Raji (cell line): ENCODE data around the gene CST5.

Experiments
- POLR2A ChIP-seq: IDR thresholded peaks from 2 replicates; pipeline ENCODE4 v1.6.1; 2011; ENCODE audit warnings: low read depth, low read length, control low read depth; ENCODE audit not compliant: insufficient read depth

The CST5 gene

DNA sequence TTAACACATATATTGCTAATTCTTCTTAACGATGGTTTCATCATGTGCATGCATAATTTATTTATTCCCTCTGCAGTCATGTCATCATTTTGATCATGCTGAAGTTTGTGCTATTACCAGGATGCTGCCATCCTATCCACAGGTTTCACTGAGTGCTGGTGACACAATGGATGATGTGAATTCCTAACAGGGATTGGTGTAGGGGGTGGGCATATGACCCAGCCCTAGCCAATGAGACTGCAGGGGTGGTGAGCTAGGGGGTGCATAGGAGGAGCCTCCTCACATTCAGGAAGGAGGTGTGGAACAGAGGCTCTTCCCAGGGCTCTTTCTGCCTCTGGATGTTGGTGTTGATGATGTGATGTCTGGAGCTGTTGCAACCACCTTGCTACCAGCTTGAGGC, 7.5 kb downstream of the CST5 start:
- TF ChIP-seq POLR2A, result no peak

- TF ChIP-seq POLR2A, result no peak
These were observed 9.1 kb downstream of the CST5 start for GRCh38 chr20:23870461-23870860.

GRCh38 chr20:23869520-23869919, 10.0 kb downstream of the CST5 start:
- TF ChIP-seq POLR2A, result no peak

DNA sequence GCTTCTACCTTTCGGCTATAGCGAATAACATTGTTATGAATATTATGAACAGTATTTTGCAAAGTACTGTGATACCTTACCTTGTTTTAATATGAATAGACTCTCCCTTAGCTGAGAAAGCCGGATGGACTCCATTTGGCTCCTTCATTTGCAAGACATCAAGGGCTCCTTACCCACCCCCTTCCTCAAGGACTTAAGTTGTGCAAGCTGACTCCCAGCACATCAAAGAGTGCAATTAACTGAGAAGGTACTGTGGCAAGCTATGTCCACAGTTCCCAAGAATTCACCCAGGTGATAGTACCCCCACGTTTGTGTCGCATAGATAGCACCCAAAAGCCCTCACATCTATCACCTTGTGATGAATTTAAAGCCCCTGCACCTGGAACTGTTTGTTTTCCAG, 11.2 kb downstream of the CST5 start:
- TF ChIP-seq POLR2A, result no peak

- TF ChIP-seq POLR2A, result no peak
These were observed 12.3 kb downstream of the CST5 start for GRCh38 chr20:23867152-23867776.

DNA sequence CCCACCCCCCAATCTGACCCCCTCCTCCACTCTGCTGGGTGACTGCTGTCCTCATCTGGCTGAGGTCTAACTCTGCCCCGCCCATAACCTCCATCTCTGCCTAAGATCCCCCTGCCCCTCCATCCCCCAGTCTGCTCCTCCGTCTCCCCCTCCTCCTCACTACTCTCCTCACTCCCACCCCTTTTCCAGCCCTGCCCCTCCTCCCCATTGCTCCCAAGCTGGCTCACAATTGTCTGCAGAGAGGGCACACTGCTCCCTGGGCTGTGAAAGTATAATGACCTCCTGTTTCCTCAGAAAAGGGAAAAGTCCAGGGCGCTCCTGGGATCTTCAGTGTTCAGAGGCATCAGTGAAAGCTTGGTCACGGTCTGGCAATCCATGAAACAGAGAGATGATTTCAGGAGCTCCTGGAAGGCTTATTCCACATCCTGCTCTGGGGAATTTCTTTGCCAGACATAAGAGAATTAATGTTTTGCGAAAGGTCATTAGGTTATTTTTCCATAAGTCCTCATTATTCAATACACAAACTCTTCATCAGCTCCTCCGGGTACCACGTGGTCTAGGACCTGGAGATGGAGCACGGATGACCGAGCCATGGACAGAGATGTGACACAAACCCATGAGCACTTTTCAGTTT, 21.5 kb downstream of the CST5 start:
- no peak for TF ChIP-seq POLR2A

- no peak for TF ChIP-seq POLR2A
These were observed 22.8 kb downstream of the CST5 start for GRCh38 chr20:23856736-23857135.

- TF ChIP-seq POLR2A, result no peak
These were observed 23.3 kb downstream of the CST5 start for GRCh38 chr20:23856226-23856625.

DNA sequence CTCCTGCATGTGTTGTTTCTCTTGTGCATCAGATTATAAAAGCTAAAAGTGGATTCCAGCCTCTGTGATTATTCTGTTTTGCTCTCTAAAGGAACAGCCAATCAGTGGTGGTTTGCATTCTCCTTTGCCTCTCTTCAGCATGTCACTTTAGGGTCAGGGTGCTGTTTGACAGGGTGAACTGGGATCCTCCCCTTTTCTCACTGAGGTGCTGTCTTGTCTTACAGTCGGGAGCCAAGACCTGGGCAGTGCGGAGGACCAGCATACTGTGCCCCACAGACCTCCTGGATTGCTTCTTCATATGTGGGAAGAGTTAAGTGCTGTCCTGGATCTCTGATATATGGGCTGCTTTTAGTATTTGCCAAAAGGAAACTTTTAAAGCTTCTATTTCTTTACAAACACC, 37.9 kb downstream of the CST5 start:
- no peak for TF ChIP-seq POLR2A

- no peak for TF ChIP-seq POLR2A
These were observed 43.8 kb downstream of the CST5 start for GRCh38 chr20:23835716-23836115.

GRCh38 chr20:23832775-23833513, 46.6 kb downstream of the CST5 start:
- no peak for TF ChIP-seq POLR2A

DNA sequence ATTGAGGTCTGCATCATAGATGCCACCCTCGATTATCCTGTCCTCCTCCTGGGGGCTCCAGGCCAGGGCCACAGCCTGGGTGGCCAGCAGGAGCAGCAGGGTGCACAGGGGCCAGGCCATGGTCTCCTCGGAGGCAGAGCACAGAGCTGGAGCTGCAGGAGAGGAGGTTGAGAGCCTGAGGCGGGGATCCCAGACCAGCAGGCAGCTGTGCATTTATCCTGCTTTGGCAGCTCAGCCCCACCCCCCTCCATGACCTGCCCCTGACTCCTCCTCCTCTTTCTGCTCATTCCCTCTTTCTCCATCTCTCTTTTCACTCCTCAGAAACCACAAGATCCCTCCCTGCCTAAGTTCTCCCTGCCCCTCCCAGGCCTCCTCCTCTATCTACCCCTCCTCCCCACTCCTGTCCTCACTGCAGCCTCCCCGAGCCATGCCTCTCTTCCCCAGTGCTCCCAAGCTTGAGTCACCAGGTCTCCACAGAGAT, 53.0 kb downstream of the CST5 start, which contains the start of gene CST2:
CST2 (minus strand) TSS at position 189 of the 481 bp plus-strand sequence; CDS start at position 120, 69 bp downstream.
- TF ChIP-seq POLR2A, result no peak
